ENCODE data around the gene OTULIN.

Gene OTULIN

DNA sequence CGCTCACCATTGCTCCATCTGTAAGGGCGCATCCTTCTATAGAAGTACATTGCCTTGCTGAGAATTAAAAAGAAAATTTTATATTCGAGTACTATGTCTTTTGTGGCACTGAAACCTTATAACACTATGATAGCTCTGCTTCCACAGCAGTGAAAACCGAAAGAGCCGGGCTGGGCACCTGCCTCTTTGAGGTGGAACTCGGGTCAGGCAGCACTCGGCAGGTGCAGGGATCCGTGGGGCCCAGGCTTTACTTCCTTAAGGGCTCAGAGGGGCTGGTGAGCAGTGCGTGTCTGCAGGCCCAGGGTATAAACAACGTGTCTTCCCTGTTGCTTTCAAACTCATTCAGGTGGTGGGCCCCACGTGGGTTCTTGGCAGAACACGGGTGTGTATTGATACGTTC, 69.9 kb downstream of the OTULIN start:
- intact Hi-C loops (cut with DNase I), result no loop called here
- peak in 1 of 10 donors; percentile 68 for DNase-seq

DNA sequence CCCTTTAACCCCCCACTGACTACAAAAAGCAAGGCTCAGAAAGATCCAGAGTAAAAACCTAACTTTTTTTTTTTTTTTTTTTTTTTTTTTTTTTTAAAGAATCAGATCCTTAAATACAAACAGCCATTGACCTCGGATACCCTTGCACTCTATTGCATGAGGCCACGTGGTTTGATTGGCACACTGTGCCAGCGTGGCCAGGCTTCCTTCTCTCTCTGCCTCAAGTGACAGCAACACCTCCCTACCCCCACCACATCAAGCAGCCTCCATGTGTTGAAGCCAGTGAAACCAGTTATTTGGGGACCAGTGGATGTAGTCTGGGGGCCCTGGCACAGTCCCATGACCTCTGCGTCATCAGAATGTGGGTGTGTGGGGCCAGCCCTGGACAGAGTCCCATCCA, 71.4 kb downstream of the OTULIN start:
- peak in 3 of 10 donors; percentile 16 to 86 (median 40) for DNase-seq
- intact Hi-C loops (cut with DNase I), result no loop called here

GRCh38 chr5:14737291-14737690, 72.8 kb downstream of the OTULIN start:
- intact Hi-C loops (cut with DNase I), result no loop called here

GRCh38 chr5:14738050-14738449, 73.5 kb downstream of the OTULIN start:
- peak in 1 of 10 donors; percentile 43 for DNase-seq
- intact Hi-C loops (cut with DNase I), result no loop called here

More at GRCh38 chr5:14737291-14737690, 72.8 kb downstream of the OTULIN start:
- DNase-seq, result peak in 1 of 10 donors; percentile 77

- intact Hi-C loops (cut with DNase I), result no loop called here
Measured at GRCh38 chr5:14739538-14739937, 75.0 kb downstream of the OTULIN start.

DNA sequence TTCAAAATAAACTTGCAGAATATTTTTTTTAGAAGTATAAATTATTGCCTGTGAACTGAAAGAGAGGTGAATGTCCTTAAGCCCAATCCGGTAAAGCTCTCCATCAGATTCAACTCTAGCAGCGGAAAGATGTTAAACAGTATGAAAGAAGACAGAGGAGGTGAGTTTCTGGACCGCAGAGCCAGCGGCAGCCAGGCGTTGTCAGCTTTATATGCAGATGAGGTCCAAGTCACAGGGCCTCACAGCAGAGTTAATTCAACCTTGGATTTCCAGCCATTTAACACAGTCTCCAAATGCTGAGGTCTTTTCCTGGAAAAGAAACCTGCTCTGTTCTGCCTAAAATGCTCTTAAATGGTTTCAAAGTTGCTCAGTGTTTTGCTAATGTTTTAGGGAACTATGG, 75.5 kb downstream of the OTULIN start:
- intact Hi-C loops (cut with DNase I), result no loop called here
- peak in 1 of 10 donors; percentile 5 for DNase-seq

More at GRCh38 chr5:14739538-14739937, 75.0 kb downstream of the OTULIN start:
- peak in 1 of 10 donors; percentile 7 for DNase-seq

DNA sequence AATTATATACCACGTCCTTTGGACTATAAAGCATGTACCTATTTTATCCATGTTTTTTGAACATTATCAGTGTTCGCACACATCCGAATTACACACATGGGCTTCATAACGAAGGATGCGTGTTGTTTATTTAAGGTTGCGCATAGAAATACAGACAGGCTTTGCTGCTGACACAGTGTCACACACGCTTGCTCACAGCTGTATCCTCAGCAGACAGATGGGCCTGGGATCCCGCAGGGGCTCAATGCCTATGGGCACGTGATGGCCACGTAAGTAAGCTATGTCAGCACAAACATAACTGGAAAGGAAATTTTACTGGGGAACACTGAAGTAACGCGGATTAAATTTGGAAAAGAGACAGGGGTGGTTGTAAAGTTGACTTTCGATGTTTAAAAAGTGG, 76.6 kb downstream of the OTULIN start:
- DNase-seq, result peak in 1 of 10 donors; percentile 84
- intact Hi-C loops (cut with DNase I), result no loop called here

GRCh38 chr5:14741801-14742440, 77.4 kb downstream of the OTULIN start:
- DNase-seq, result peak in 1 of 10 donors; percentile 63
- intact Hi-C loops (cut with DNase I), result no loop called here

- intact Hi-C loops (cut with DNase I), result no loop called here
- DNase-seq, result peak in 1 of 10 donors; percentile 53
Measured at GRCh38 chr5:14742498-14742897, 78.0 kb downstream of the OTULIN start.

- intact Hi-C loops (cut with DNase I), result no loop called here
- DNase-seq, result peak in 1 of 10 donors; percentile 37
Measured at GRCh38 chr5:14743601-14744295, 79.2 kb downstream of the OTULIN start.

GRCh38 chr5:14744296-14745187, 80.0 kb downstream of the OTULIN start:
- intact Hi-C loops (cut with DNase I), result no loop called here
- peak in 1 of 10 donors; percentile 62 for DNase-seq

DNA sequence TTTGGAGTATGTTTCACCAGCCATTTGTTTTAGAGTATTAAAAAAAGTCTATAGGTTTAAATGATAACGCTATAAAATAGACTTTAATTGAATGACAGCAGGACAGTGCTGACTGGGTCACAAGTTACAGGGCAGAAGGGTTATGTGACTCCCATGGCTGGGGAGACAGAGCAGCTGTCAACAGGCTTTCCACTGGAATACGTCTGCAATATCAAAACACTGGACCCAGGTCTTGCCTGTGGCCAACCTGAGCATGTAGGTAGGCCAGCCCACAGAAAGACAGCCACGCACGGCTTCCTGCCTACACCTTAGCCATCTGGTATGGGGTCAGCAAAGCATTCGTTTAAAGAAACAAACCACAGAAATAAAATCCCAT, 80.7 kb downstream of the OTULIN start:
- intact Hi-C loops (cut with DNase I), result no loop called here

GRCh38 chr5:14745753-14746152, 81.2 kb downstream of the OTULIN start:
- intact Hi-C loops (cut with DNase I), result no loop called here
- DNase-seq, result peak in 1 of 10 donors; percentile 64

More for the DNA sequence above, 80.7 kb downstream of the OTULIN start:
- peak in 1 of 10 donors; percentile 37 for DNase-seq

DNA sequence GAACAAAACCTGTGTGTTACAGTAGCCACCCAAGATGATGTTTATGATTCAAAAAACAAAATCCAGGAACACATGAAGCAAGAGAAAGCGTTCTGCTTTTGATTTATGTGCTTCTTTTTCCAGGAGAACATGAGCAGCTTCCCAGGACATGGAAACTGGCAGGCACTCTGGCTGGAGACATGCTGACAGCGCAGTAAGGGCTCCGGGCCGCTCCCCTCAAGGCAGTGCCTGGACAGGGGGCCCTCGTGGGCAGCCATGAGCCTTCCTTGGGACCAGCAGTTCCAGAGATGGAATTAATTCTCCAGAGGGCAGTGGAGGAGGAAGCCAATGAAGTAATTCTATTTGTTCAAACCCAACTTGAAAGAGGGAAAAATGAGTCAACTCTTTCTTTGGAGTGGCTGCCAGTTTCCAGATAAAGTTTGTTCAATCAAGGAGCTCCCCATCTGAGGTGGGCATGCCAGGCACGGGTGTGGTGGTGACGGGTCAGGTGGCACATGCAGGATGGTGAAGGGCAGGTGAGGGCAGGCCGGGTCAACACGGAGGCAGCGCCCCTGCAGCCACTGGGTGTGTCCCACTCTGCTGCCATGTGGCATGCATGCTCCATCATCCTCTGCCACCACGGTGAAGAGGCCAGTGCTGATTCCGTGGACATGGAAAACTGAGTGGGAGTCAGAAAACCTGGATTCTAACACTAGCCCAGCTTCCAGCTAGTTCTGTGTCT, 83.8 kb downstream of the OTULIN start:
- DNase-seq, result no peak
- intact Hi-C loops (cut with DNase I), result no loop called here
